Neural cell (in vitro differentiated cells): ENCODE measurements around the gene KRTAP10-3.

Experiments
- CTCF ChIP-seq: fragments of 450-650 bp; IDR thresholded peaks from 2 replicates; pipeline ENCODE4 v1.5.1; 2014; ENCODE audit warnings: antibody characterized with exemption, mild to moderate bottlenecking, moderate library complexity; ENCODE audit not compliant: poor library complexity, severe bottlenecking
- EP300 ChIP-seq: fragments of 450-650 bp; conservative IDR thresholded peaks from 2 replicates; pipeline ENCODE4 v1.6.1; 2014; ENCODE audit warnings: antibody characterized with exemption, mild to moderate bottlenecking, moderate library complexity; ENCODE audit not compliant: poor library complexity, severe bottlenecking
- EZH2 ChIP-seq: fragments of 200-600, 300-800 bp; shearing (Covaris generic), sonication (generic); IDR thresholded peaks from 2 replicates; pipeline ENCODE4 v1.6.1; 2014; ENCODE audit warnings: antibody characterized with exemption, low read length, borderline replicate concordance, mild to moderate bottlenecking; ENCODE audit not compliant: insufficient read depth, poor library complexity, severe bottlenecking
- MXI1 ChIP-seq: fragments of 450-650 bp; conservative IDR thresholded peaks from 2 replicates; pipeline ENCODE4 v1.6.1; 2014; ENCODE audit warnings: antibody characterized with exemption, mild to moderate bottlenecking; ENCODE audit not compliant: poor library complexity, severe bottlenecking
- POLR2AphosphoS5 ChIP-seq: IDR thresholded peaks from 2 replicates; pipeline ENCODE4 v1.6.1; 2012
- RAD21 ChIP-seq: fragments of 450-650 bp; conservative IDR thresholded peaks from 2 replicates; pipeline ENCODE4 v1.6.1; 2014; ENCODE audit warnings: antibody characterized with exemption, mild to moderate bottlenecking, moderate library complexity
- SMC3 ChIP-seq: fragments of 450-650 bp; conservative IDR thresholded peaks from 2 replicates; pipeline ENCODE4 v1.6.1; 2014; ENCODE audit warnings: antibody characterized with exemption, mild to moderate bottlenecking, moderate library complexity; ENCODE audit not compliant: poor library complexity
- TAF1 ChIP-seq: IDR thresholded peaks from 2 replicates; pipeline ENCODE4 v1.6.1; 2012; ENCODE audit warnings: low read depth

GRCh38 chr21:44523567-44524413 is 34.8 kb downstream of the KRTAP10-3 start:
- no peak for TF ChIP-seq CTCF
- no peak for TF ChIP-seq EZH2
- no peak for TF ChIP-seq POLR2AphosphoS5
- no peak for TF ChIP-seq EP300
- no peak for TF ChIP-seq RAD21
- TF ChIP-seq TAF1, result no peak
- TF ChIP-seq SMC3, result no peak
- TF ChIP-seq MXI1, result no peak
